Skin epidermis (tissue), 12 donors: Measurements from ENCODE around the gene LEFTY1.

Experiments used
- H3K27ac ChIP-seq, 21 experiments: fragments of 200-600 bp; sonication (generic) in 11 of 21; one replicate each; pipeline ENCODE4 v1.5.0; 2020; ENCODE audit warnings: mild to moderate bottlenecking in 3 of 21, inconsistent platforms in 2 of 21, moderate library complexity in 2 of 21
- H3K4me3 ChIP-seq, 7 experiments: fragments of 200-600 bp; sonication (generic) in 2 of 7; one replicate each; pipeline ENCODE4 v1.5.0; 2020; ENCODE audit warnings: inconsistent platforms in 2 of 7, mild to moderate bottlenecking in 2 of 7, moderate library complexity in 1 of 7

Gene LEFTY1

GRCh38 chr1:225918280-225918679 lies 29.3 kb upstream of the LEFTY1 start:
- Histone ChIP-seq H3K4me3 (no peak overlapping the region), H3K27ac (no peak overlapping the region)

- Histone ChIP-seq H3K27ac (no peak overlapping the region), H3K4me3 (no peak overlapping the region)
Observed at GRCh38 chr1:225917536-225917935, 28.6 kb upstream of the LEFTY1 start.

GRCh38 chr1:225917101-225917500 lies 28.2 kb upstream of the LEFTY1 start:
- H3K27ac ChIP-seq, result no peak overlapping the region
- no peak overlapping the region for H3K4me3 ChIP-seq

GRCh38 chr1:225915538-225915991 lies 26.6 kb upstream of the LEFTY1 start:
- peak overlapping the region in 1 of 21 experiments; percentile 3 for H3K27ac ChIP-seq
- no peak overlapping the region for H3K4me3 ChIP-seq

GRCh38 chr1:225914947-225915346 lies 26.0 kb upstream of the LEFTY1 start:
- H3K4me3 ChIP-seq, result no peak overlapping the region
- no peak overlapping the region for H3K27ac ChIP-seq

- H3K27ac ChIP-seq, result no peak overlapping the region
- H3K4me3 ChIP-seq, result no peak overlapping the region
Observed at GRCh38 chr1:225914391-225914790, 25.4 kb upstream of the LEFTY1 start.

- H3K4me3 ChIP-seq, result no peak overlapping the region
- H3K27ac ChIP-seq, result no peak overlapping the region
Observed at GRCh38 chr1:225911191-225912130, 22.5 kb upstream of the LEFTY1 start.

- no peak overlapping the region for H3K27ac ChIP-seq
- no peak overlapping the region for H3K4me3 ChIP-seq
Observed at GRCh38 chr1:225909477-225909876, 20.5 kb upstream of the LEFTY1 start.

- no peak overlapping the region for H3K4me3 ChIP-seq
- no peak overlapping the region for H3K27ac ChIP-seq
Observed at GRCh38 chr1:225908773-225909172, 19.8 kb upstream of the LEFTY1 start.

- no peak overlapping the region for H3K27ac ChIP-seq
- H3K4me3 ChIP-seq, result no peak overlapping the region
Observed at GRCh38 chr1:225908013-225908640, 19.2 kb upstream of the LEFTY1 start.

GRCh38 chr1:225907341-225907740 lies 18.4 kb upstream of the LEFTY1 start:
- Histone ChIP-seq H3K4me3 (no peak overlapping the region), H3K27ac (no peak overlapping the region)

- H3K4me3 ChIP-seq, result no peak overlapping the region
- H3K27ac ChIP-seq, result no peak overlapping the region
Observed at GRCh38 chr1:225906467-225906866, 17.5 kb upstream of the LEFTY1 start.

GRCh38 chr1:225903623-225904022 lies 14.7 kb upstream of the LEFTY1 start:
- H3K4me3 ChIP-seq, result no peak overlapping the region
- H3K27ac ChIP-seq, result no peak overlapping the region

GRCh38 chr1:225899044-225899925 lies 10.3 kb upstream of the LEFTY1 start:
- H3K4me3 ChIP-seq, result no peak overlapping the region
- H3K27ac ChIP-seq, result peak overlapping the region in 1 of 21 experiments; percentile 22

GRCh38 chr1:225897595-225898514 lies 8.9 kb upstream of the LEFTY1 start:
- Histone ChIP-seq H3K4me3 (no peak overlapping the region), H3K27ac (peak overlapping the region in 7 of 21 experiments; percentile 48 to 80 (median 72))

- Histone ChIP-seq H3K27ac (peak overlapping the region in 9 of 21 experiments; percentile 7 to 80 (median 71)), H3K4me3 (no peak overlapping the region)
Observed at GRCh38 chr1:225896937-225897549, 8.1 kb upstream of the LEFTY1 start.

GRCh38 chr1:225896494-225896893 lies 7.5 kb upstream of the LEFTY1 start:
- no peak overlapping the region for H3K4me3 ChIP-seq
- H3K27ac ChIP-seq, result peak overlapping the region in 7 of 21 experiments; percentile 7 to 80 (median 71)

- no peak overlapping the region for H3K4me3 ChIP-seq
- H3K27ac ChIP-seq, result no peak overlapping the region
Observed at GRCh38 chr1:225892307-225892706, 3.4 kb upstream of the LEFTY1 start.
